Ishikawa (cell line): ENCODE data around the gene EGF.

Experiments
- CREB1 ChIP-seq: IDR thresholded peaks from 2 replicates; pipeline ENCODE4 v1.6.1; 2012; ENCODE audit warnings: low read depth
- TF ChIP-seq, protein P1 (sequence below): IDR thresholded peaks from 2 replicates; pipeline ENCODE4 v1.6.1; 2012

DNA sequence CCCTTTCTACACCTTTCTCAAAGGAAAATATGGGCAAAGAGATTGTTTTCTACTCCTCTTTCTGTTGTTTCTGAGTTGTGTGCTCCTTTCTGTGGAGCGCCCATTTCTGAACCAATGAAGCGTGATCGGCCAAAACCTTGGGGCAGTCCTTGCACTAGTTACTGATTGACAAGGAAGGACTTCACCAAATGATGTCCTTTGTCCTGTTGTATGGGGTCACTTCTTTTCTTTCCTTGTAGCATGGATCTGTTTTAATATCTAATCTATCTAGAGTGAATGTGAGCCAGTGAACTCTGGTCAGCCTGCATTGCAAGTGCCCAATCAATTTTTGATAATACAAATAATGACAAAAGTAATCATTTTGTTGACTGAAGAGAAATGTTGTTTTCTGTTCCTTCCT, 94.5 kb downstream of the EGF start:
- no peak for TF ChIP-seq CREB1
- TF ChIP-seq, protein P1, sequence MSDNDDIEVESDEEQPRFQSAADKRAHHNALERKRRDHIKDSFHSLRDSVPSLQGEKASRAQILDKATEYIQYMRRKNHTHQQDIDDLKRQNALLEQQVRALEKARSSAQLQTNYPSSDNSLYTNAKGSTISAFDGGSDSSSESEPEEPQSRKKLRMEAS = no peak
